Activated CD8-positive, alpha-beta memory T cell treated with anti-CD3 and anti-CD28 coated beads for 36 hours (primary cell): ENCODE results near the gene FANK1. TPM values are rescaled to one million over a fixed set of nuclear protein-coding genes. Genes with fewer than 3 reads are reported as not detected.

Source experiments
- CTCF ChIA-PET: fragments of 350-600 bp; sonication (Branson Sonifier 250); formaldehyde crosslinking; loops from one replicate; lab custom pipeline; 2021; ENCODE audit warnings: antibody characterized with exemption; lab: Charles Lee
- POLR2A ChIA-PET: fragments of 350-600 bp; sonication (Branson Sonifier 250); formaldehyde crosslinking; loops from one replicate; lab custom pipeline; 2021; ENCODE audit warnings: antibody characterized with exemption; lab: Charles Lee
- total RNA-seq, 2 experiments: library from RNA; stranded (reverse); gene quantifications; one replicate each; pipeline ENCODE4 v1.2.3, GENCODE V29; 2021

FANK1 gene
- total RNA-seq, 2 experiments from 2014 or later: 0.25 to 0.63 TPM

GRCh38 chr10:125980521-125981035 lies 84.2 kb downstream of the FANK1 start:
- POLR2A ChIA-PET: no interaction called here
- CTCF ChIA-PET: interaction anchor here (0.6 kb wide), 1 partner anchor 236 kb away, joined by 3 read pairs; no protein-coding TSS in a partner anchor

GRCh38 chr10:125982260-125982948 lies 86.0 kb downstream of the FANK1 start:
- POLR2A ChIA-PET: no interaction called here
- CTCF ChIA-PET: no interaction called here

DNA sequence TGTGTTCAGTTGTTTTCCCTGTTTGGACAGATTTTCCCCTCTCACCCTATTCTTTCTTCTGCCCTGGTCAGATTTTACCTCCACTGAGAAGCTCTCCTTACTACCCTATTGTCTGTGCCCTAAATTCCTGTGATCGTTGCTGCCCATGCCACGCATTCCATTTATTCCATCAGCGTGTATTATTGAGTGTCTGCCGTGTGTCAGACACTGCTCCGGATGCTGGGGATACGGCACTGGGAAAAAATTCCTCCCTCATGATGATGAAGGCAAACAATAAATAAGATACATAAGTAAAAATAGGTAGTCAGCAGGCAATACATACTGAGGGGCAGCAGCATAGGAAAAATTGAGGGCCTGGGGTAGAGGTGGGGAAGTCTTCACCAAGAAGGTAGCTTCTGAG lies 86.8 kb downstream of the FANK1 start:
- ChIA-PET CTCF (no interaction called here), POLR2A (no interaction called here)

GRCh38 chr10:125983656-125984055 lies 87.3 kb downstream of the FANK1 start:
- ChIA-PET POLR2A (no interaction called here), CTCF (no interaction called here)

DNA sequence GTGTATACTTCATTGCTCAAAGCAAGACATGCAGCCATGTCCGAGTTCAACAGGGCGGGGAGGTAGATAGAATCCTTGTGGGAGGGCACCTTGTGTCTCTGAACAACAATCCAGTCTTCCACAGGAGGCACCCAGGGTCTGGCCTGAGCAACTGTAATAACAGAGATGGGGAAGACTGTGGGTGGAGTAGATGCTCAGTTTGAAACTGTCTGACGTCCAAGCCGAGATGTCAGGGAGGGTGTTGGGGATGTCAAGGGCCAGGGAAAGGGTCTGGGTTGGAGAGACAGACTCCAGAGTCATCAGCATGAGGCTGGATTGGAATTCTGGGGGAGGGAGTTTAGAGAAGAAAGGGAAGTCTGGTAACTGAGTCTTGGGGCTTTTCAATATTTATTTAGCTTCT lies 88.0 kb downstream of the FANK1 start:
- CTCF ChIA-PET: no interaction called here
- POLR2A ChIA-PET: no interaction called here

- CTCF ChIA-PET: no interaction called here
- POLR2A ChIA-PET: no interaction called here
Measured at GRCh38 chr10:125984865-125985495, 88.6 kb downstream of the FANK1 start.

DNA sequence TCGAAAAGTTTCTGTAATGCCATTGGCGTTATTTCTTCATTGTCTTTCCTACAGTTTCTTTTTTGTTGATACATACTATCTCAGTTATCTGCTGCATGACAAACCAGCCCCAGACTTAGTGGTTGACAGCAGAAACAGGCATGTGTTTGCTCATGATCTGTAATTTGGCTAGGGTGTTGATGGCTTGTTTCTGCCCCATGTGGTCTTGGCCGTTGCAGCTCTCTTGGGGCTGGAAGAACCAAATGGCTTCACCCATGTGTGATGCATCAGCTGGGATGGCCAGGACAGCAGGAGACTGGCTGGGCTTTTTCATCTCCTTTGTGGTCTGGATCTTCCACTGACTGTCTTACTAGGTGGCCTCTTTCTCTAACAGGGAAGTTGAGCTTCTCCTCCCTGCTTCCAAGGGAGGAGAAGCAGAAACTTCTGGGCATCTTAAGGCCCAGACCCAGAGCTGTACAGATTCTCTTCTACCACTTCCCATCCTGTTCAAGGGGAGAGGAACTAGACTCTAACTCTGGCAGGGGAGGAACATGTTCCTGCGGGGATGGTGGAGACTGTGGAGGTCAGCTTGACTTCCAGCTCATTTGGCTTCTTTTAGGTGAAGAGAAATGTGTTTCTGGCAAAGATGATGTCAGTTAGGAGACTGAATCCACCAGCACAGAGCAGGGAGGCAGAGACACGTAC lies 89.3 kb downstream of the FANK1 start:
- CTCF ChIA-PET: no interaction called here
- POLR2A ChIA-PET: no interaction called here

DNA sequence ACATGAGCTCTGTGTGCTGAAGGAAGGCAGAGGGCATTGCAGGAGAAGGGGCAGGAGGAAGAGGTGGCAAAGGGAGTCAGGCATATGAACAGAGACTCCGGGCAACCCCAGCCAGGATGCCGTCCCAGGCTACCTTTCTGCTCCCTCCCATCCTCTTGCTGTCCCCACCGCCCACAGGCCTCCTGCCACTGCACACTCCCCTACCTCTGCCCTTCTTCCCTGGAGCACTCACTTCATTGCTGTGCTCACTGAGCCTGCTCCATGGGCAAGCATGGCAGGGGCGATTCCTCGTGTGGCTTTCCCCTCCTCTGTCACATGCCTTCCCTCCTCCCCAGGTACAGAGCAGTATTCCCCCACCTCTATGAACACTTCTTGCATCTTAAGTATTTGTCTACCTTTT lies 93.4 kb downstream of the FANK1 start:
- CTCF ChIA-PET: no interaction called here
- POLR2A ChIA-PET: no interaction called here

DNA sequence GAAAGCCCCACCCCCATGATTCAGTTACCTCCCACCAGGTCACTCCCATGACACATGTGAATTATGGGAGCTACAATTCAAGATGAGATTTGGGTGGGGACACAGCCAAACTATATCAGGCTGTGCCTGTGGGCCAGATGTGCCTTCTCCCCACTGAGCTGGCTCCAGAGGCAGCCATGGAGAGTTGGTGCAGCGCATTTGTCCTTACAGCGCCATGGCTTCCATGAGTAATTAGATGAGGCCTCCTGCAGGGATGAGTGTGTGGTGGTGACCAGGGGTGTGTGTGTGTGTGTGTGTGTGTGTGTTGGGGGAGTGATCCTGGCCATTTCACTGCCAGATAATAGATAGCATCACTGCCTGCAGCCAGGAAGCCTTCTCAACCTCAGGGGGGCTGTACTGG lies 94.6 kb downstream of the FANK1 start:
- CTCF ChIA-PET: no interaction called here
- POLR2A ChIA-PET: no interaction called here

DNA sequence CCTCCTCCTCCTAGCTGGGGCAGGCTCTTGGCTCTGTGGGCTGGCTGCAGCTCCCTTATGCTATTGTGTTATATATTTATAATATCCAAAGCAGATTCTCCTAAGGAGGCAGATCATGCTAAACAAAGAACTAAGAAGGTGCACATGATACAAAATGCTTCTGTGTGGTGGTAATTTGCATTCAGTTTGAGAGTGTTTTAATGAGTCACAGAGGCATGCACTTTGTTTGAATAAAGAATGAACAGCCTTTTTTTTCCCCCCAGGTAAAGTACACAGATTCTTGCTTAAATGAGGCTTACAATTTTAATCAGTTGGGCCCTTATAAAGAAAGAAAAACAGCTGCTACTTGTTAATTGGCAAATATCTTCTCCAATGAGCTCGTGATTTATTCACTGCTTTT lies 95.0 kb downstream of the FANK1 start:
- ChIA-PET POLR2A (no interaction called here), CTCF (no interaction called here)

DNA sequence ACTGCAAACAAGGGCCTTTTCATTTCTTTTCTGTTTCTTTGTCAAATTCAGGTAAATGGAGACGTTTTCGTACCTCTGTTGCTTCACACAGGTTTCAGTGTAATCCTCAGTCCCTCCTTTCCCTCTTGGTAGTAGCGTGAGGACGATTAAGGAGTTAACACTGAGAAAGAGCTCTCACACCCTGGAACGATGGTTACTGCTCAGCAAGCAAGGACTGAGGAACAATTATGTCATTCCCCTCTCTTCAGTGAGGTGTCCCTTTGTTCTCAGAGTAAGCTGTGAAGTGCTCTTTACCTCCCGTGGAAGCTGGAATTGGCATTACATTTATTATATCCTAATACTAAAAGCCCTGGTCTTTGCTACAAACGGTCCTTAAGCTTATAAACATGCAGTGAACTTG lies 95.9 kb downstream of the FANK1 start:
- ChIA-PET CTCF (no interaction called here), POLR2A (no interaction called here)

GRCh38 chr10:125994601-125995000 lies 98.2 kb downstream of the FANK1 start:
- POLR2A ChIA-PET: no interaction called here
- CTCF ChIA-PET: no interaction called here

GRCh38 chr10:125995726-125996304 lies 99.5 kb downstream of the FANK1 start:
- ChIA-PET POLR2A (no interaction called here), CTCF (interaction anchor here (0.9 kb wide), 1 partner anchor 128 kb away, joined by 6 read pairs; no protein-coding TSS in a partner anchor)

- ChIA-PET CTCF (no interaction called here), POLR2A (no interaction called here)
Measured at GRCh38 chr10:125997586-125997985, 101.2 kb downstream of the FANK1 start.

DNA sequence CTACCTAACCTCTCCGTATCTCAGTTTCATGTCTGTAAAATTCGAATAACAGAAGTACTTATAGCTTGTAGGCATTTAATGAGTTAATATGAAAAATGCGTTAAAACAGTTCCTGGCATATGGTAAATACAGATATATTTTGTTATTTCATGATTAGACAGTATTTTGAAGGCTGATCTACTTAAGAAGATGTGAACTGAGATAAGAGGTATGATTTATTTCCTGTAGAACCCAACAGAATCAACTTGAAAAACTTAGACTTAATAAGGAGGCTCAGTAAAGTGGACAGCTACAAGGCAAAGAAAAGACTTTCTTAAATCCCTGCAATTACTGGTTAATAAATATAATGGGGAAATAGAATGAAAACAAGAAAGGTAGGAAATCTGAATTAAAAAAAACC lies 103.3 kb downstream of the FANK1 start:
- CTCF ChIA-PET: no interaction called here
- POLR2A ChIA-PET: no interaction called here

DNA sequence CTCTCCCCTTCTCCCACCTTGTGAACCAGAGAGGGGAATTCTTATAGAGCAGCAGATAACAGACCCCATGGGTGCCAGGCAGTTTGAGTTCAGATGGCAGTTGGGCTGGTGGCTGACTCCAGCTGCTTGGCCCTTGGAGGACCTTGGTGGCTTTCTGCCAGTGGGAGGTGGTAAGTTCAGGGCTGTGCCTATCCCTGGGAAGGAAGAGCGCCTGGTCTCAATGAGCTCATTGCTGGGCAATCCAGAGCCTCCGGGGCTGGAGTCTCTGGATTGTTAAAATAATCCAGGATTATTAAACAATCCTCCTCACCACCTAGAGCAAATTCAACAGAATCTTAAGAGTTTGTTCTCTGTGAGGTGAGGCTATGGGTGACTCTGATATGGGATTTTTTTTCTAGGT lies 105.2 kb downstream of the FANK1 start:
- ChIA-PET CTCF (no interaction called here), POLR2A (no interaction called here)

DNA sequence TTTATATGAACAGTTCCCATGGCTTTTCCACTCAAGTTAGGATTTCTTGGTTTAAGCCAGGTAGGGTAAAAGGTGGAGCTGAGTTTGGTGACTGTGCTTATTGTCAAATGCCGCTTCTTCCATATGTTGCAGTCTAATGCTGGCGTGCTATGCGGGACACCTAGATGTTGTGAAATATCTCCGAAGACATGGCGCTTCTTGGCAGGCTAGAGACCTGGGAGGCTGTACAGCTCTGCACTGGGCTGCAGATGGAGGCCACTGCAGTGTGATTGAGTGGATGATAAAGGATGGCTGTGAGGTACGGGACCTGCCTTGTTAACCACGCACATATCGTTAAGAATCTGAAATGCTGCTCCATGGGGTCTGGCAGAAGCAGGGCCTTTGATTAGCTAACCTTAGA lies 108.4 kb downstream of the FANK1 start:
- ChIA-PET CTCF (interaction anchor here (0.7 kb wide), 1 partner anchor 302 kb away, joined by 3 read pairs; no protein-coding TSS in a partner anchor), POLR2A (no interaction called here)

DNA sequence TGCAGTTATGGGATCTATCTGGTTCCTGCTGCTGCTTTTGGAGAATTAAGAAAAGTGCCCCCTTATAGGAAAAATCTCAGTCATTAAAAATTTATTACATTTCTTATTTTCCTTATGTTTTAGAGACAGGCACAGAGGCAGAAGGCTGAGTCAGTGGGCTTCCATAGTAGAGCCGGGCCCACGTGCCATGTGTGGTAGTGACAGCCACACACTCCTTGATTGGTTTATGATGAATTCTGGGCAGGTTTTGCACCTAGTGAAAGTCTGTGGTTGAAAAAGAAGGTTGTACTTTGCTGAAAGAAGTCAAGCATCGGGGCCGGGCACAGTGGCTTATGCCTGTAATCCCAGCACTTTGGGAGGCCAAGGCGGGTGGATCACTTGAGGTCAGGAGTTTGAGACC lies 109.9 kb downstream of the FANK1 start:
- ChIA-PET POLR2A (no interaction called here), CTCF (no interaction called here)

- ChIA-PET POLR2A (no interaction called here), CTCF (no interaction called here)
Measured at GRCh38 chr10:126006906-126007305, 110.5 kb downstream of the FANK1 start.

GRCh38 chr10:126009650-126010049 lies 113.3 kb downstream of the FANK1 start:
- ChIA-PET CTCF (no interaction called here), POLR2A (no interaction called here)
